MCF 10A (cell line): Measurements from ENCODE around the gene BMX. TPM values are rescaled to one million over a fixed set of nuclear protein-coding genes. Genes with fewer than 3 reads are reported as not detected.

ENCODE experiments used
- BruUV-seq: library from RNA; stranded (reverse); fragments of 400-500 nt; replicated peaks from 2 replicates; lab custom pipeline; 2021; lab: Mats Ljungman, UMichigan
- CTCF ChIA-PET: fragments of 300-600 bp; sonication (Branson Sonifier 250); formaldehyde crosslinking; extraction: SDS; loops from one replicate; lab custom pipeline; 2021; ENCODE audit warnings: antibody characterized with exemption, inconsistent platforms; lab: Yijun Ruan, JAX
- POLR2A ChIA-PET: fragments of 300-600, 350-650 bp; sonication (Branson Sonifier 250); formaldehyde crosslinking; extraction: SDS; loops from one replicate; lab custom pipeline; 2020; ENCODE audit warnings: antibody characterized with exemption, inconsistent platforms; lab: Yijun Ruan, JAX
- DNase-seq: peaks from one replicate; pipeline ENCODE4 v3.0.0-alpha.2; 2018; ENCODE audit not compliant: unreplicated experiment
- H3K27ac Mint-ChIP-seq: one replicate; pipeline ENCODE4 v1.8.0; 2022; ENCODE audit warnings: mild to moderate bottlenecking, low read depth, mixed read lengths; ENCODE audit not compliant: unreplicated experiment
- H3K27me3 Mint-ChIP-seq: one replicate; pipeline ENCODE4 v1.8.0; 2022; ENCODE audit warnings: mixed read lengths; ENCODE audit not compliant: insufficient read depth, unreplicated experiment
- H3K36me3 Mint-ChIP-seq: one replicate; pipeline ENCODE4 v1.8.0; 2022; ENCODE audit warnings: mild to moderate bottlenecking, moderate library complexity, mixed read lengths; ENCODE audit not compliant: insufficient read depth, unreplicated experiment
- H3K4me1 Mint-ChIP-seq: one replicate; pipeline ENCODE4 v1.8.0; 2022; ENCODE audit warnings: mixed read lengths; ENCODE audit not compliant: insufficient read depth, unreplicated experiment
- H3K4me3 Mint-ChIP-seq: one replicate; pipeline ENCODE4 v1.8.0; 2022; ENCODE audit warnings: mild to moderate bottlenecking, moderate library complexity, mixed read lengths; ENCODE audit not compliant: unreplicated experiment
- H3K9me3 Mint-ChIP-seq: one replicate; pipeline ENCODE4 v1.8.0; 2022; ENCODE audit warnings: mixed read lengths; ENCODE audit not compliant: unreplicated experiment
- CTCF ChIP-seq: fragments of 200-600 bp; IDR thresholded peaks from one replicate; pipeline ENCODE4 v1.8.0; 2022; ENCODE audit warnings: antibody characterized with exemption, mild to moderate bottlenecking; ENCODE audit not compliant: unreplicated experiment
- intact Hi-C: fragments of 100-400 bp; cut with micrococcal nuclease; formaldehyde crosslinking; loops from 2 replicates; pipeline ENCODE4 v1.14.1; 2022
- total RNA-seq: library from RNA; stranded (reverse); gene quantifications from 2 replicates; pipeline ENCODE4 v1.2.3, GENCODE V29; 2022

The BMX gene
- total RNA-seq, 1 experiment from 2014 or later, result not detected

- H3K9me3 Mint-ChIP-seq, result no peaks in the 10 kb centered on the region
- POLR2A ChIA-PET, result interaction anchor here (0.8 to 1.0 kb wide), 2 partner anchors 62 to 220 kb away, joined by 3 read pairs; partner anchors contain the start of gene BMX
- H3K36me3 Mint-ChIP-seq, result no peaks in the 10 kb centered on the region
- intact Hi-C loops, result no loop called here
- peaks cover 74% of the 10 kb centered on the region for H3K27me3 Mint-ChIP-seq
- no peaks in the 10 kb centered on the region for H3K4me1 Mint-ChIP-seq
- H3K27ac Mint-ChIP-seq, result no peak overlapping the region
- BruUV-seq, result no TSS peak
- no peak overlapping the region for H3K4me3 Mint-ChIP-seq
- CTCF ChIA-PET, result interaction anchor here (0.5 to 8.1 kb wide), 7 partner anchors 11 to 213 kb away, joined by 3 to 119 read pairs (median 5); partner anchors contain the start of gene BMX
- no peak for DNase-seq
- no peak for TF ChIP-seq CTCF
Measured at GRCh38 chrX:15563056-15563455, 62.4 kb downstream of the BMX start.

- CTCF ChIA-PET, result interaction anchor here (0.5 to 8.1 kb wide), 34 partner anchors 9 to 1482 kb away, joined by 3 to 119 read pairs (median 4); partner anchors contain the start of genes BMX and PIR
- Mint-ChIP-seq H3K9me3 (no peaks in the 10 kb centered on the region), H3K4me1 (no peaks in the 10 kb centered on the region), H3K36me3 (no peaks in the 10 kb centered on the region), H3K4me3 (no peak overlapping the region), H3K27ac (no peak overlapping the region), H3K27me3 (peaks cover 69% of the 10 kb centered on the region)
- peak; percentile 84 for TF ChIP-seq CTCF
- BruUV-seq, result no TSS peak
- intact Hi-C loops, result loop anchor here (1.0 to 2.0 kb wide), 4 partner anchors 67 to 264 kb away; no protein-coding TSS in a partner anchor
- DNase-seq, result peak; percentile 83
- POLR2A ChIA-PET, result interaction anchor here (0.5 to 1.7 kb wide), 7 partner anchors 37 to 112 kb away, joined by 3 to 6 read pairs (median 4); no protein-coding TSS in a partner anchor
Measured at GRCh38 chrX:15564981-15565579, 64.5 kb downstream of the BMX start.

GRCh38 chrX:15566244-15566643 lies 65.6 kb downstream of the BMX start:
- TF ChIP-seq CTCF, result no peak
- Mint-ChIP-seq H3K9me3 (no peaks in the 10 kb centered on the region), H3K27me3 (peaks cover 69% of the 10 kb centered on the region), H3K4me3 (no peak overlapping the region), H3K36me3 (no peaks in the 10 kb centered on the region), H3K4me1 (no peaks in the 10 kb centered on the region), H3K27ac (no peak overlapping the region)
- ChIA-PET POLR2A (interaction anchor here (0.7 to 1.7 kb wide), 3 partner anchors 54 to 74 kb away, joined by 3 to 4 read pairs (median 4); no protein-coding TSS in a partner anchor), CTCF (interaction anchor here (0.6 to 8.1 kb wide), 8 partner anchors 11 to 217 kb away, joined by 3 to 119 read pairs (median 12); partner anchors contain the start of genes BMX and PIR)
- intact Hi-C loops, result no loop called here
- DNase-seq, result peak; percentile 17
- no TSS peak for BruUV-seq

GRCh38 chrX:15567267-15567666 lies 66.7 kb downstream of the BMX start:
- DNase-seq, result no peak
- peaks cover 63% of the 10 kb centered on the region for H3K27me3 Mint-ChIP-seq
- ChIA-PET POLR2A (interaction anchor here (0.7 kb wide), 1 partner anchor 55 kb away, joined by 4 read pairs; no protein-coding TSS in a partner anchor), CTCF (interaction anchor here (1.0 to 8.1 kb wide), 4 partner anchors 65 to 1756 kb away, joined by 3 to 119 read pairs (median 24); partner anchors contain the start of genes BMX and PIR)
- H3K27ac Mint-ChIP-seq, result no peak overlapping the region
- no peak overlapping the region for H3K4me3 Mint-ChIP-seq
- no peaks in the 10 kb centered on the region for H3K9me3 Mint-ChIP-seq
- intact Hi-C loops, result no loop called here
- BruUV-seq, result no TSS peak
- no peak for TF ChIP-seq CTCF
- no peaks in the 10 kb centered on the region for H3K36me3 Mint-ChIP-seq
- no peaks in the 10 kb centered on the region for H3K4me1 Mint-ChIP-seq
